ENCODE results near the gene KRTAP5-3. TPM values are rescaled to one million over a fixed set of nuclear protein-coding genes. Genes with fewer than 3 reads are reported as not detected.
A peak's percentile ranks its signal among the peaks of the same experiment; 100 is the strongest.

The KRTAP5-3 gene
- total RNA-seq, 2 donors from 2014 or later, result not detected

GRCh38 chr11:1562469-1563148 lies 45.7 kb downstream of the KRTAP5-3 start:
- ATAC-seq (replicated peaks), result no peak
- Mint-ChIP-seq H3K4me1 (no peaks in the 10 kb centered on the region), H3K36me3 (ENCODE audit: low read depth) (no peaks in the 10 kb centered on the region), H3K27me3 (no peaks in the 10 kb centered on the region), H3K9me3 (no peaks in the 10 kb centered on the region), H3K27ac (no peak overlapping the region), H3K4me3 (no peak overlapping the region)

GRCh38 chr11:1561955-1562354 lies 46.3 kb downstream of the KRTAP5-3 start:
- Mint-ChIP-seq H3K4me3 (no peak overlapping the region), H3K27me3 (no peaks in the 10 kb centered on the region), H3K36me3 (ENCODE audit: low read depth) (no peaks in the 10 kb centered on the region), H3K9me3 (no peaks in the 10 kb centered on the region), H3K4me1 (no peaks in the 10 kb centered on the region), H3K27ac (no peak overlapping the region)
- ATAC-seq (replicated peaks), result no peak

- Mint-ChIP-seq H3K4me1 (no peaks in the 10 kb centered on the region), H3K4me3 (no peak overlapping the region), H3K27me3 (no peaks in the 10 kb centered on the region), H3K9me3 (no peaks in the 10 kb centered on the region), H3K27ac (no peak overlapping the region), H3K36me3 (ENCODE audit: low read depth) (no peaks in the 10 kb centered on the region)
- no peak for ATAC-seq (replicated peaks)
These were observed 47.0 kb downstream of the KRTAP5-3 start for GRCh38 chr11:1561266-1561665.

- Mint-ChIP-seq H3K4me3 (no peak overlapping the region), H3K4me1 (no peaks in the 10 kb centered on the region), H3K36me3 (ENCODE audit: low read depth) (no peaks in the 10 kb centered on the region), H3K9me3 (no peaks in the 10 kb centered on the region), H3K27me3 (no peaks in the 10 kb centered on the region), H3K27ac (no peak overlapping the region)
- ATAC-seq (replicated peaks), result no peak
These were observed 47.5 kb downstream of the KRTAP5-3 start for GRCh38 chr11:1560649-1561251.

GRCh38 chr11:1560002-1560648 lies 48.1 kb downstream of the KRTAP5-3 start:
- Mint-ChIP-seq H3K4me1 (no peaks in the 10 kb centered on the region), H3K4me3 (no peak overlapping the region), H3K9me3 (no peaks in the 10 kb centered on the region), H3K27ac (no peak overlapping the region), H3K27me3 (no peaks in the 10 kb centered on the region), H3K36me3 (ENCODE audit: low read depth) (no peaks in the 10 kb centered on the region)
- ATAC-seq (replicated peaks), result no peak

- peak; percentile 19 for ATAC-seq (replicated peaks)
- Mint-ChIP-seq H3K9me3 (no peaks in the 10 kb centered on the region), H3K27me3 (no peaks in the 10 kb centered on the region), H3K4me3 (no peak overlapping the region), H3K4me1 (no peaks in the 10 kb centered on the region), H3K27ac (no peak overlapping the region), H3K36me3 (ENCODE audit: low read depth) (no peaks in the 10 kb centered on the region)
These were observed 48.9 kb downstream of the KRTAP5-3 start for GRCh38 chr11:1559111-1559951.

GRCh38 chr11:1558775-1559110 lies 49.5 kb downstream of the KRTAP5-3 start:
- no peak for ATAC-seq (replicated peaks)
- Mint-ChIP-seq H3K27me3 (peaks cover 2% of the 10 kb centered on the region), H3K4me3 (no peak overlapping the region), H3K27ac (no peak overlapping the region), H3K9me3 (no peaks in the 10 kb centered on the region), H3K36me3 (ENCODE audit: low read depth) (no peaks in the 10 kb centered on the region), H3K4me1 (no peaks in the 10 kb centered on the region)

- no peak overlapping the region for H3K27ac Mint-ChIP-seq
- no peaks in the 10 kb centered on the region for H3K36me3 Mint-ChIP-seq (ENCODE audit: low read depth)
- no peak overlapping the region for H3K4me3 Mint-ChIP-seq
- H3K27me3 Mint-ChIP-seq, result peaks cover 3% of the 10 kb centered on the region
- H3K9me3 Mint-ChIP-seq, result no peaks in the 10 kb centered on the region
- no peaks in the 10 kb centered on the region for H3K4me1 Mint-ChIP-seq
- no peak for ATAC-seq (replicated peaks)
These were observed 50.1 kb downstream of the KRTAP5-3 start for GRCh38 chr11:1557904-1558774.

Other genes with a start within 250 kb of the KRTAP5-3 start
- gene BRSK2, start 218.5 kb downstream of the KRTAP5-3 start, total RNA-seq, result 1 to 10 TPM in 1 of 2 donors, under 1 TPM in 1; 0.09 to 3.3 TPM
- gene MOB2, start 121.7 kb downstream of the KRTAP5-3 start, total RNA-seq, result 10 to 100 TPM; 24.5 to 26.7 TPM
- 1 to 10 TPM in 1 of 2 donors, under 1 TPM in 1; 0.80 to 1.7 TPM for gene DUSP8, start 36.2 kb downstream of the KRTAP5-3 start, total RNA-seq
- gene KRTAP5-1, start 23.2 kb downstream of the KRTAP5-3 start, total RNA-seq, result not detected
- not detected for gene KRTAP5-2, start 10.2 kb downstream of the KRTAP5-3 start, total RNA-seq
- gene KRTAP5-4, start 13.7 kb upstream of the KRTAP5-3 start, total RNA-seq, result not detected
- gene KRTAP5-5, start 21.3 kb upstream of the KRTAP5-3 start, total RNA-seq, result not detected
- gene KRTAP5-6, start 88.7 kb upstream of the KRTAP5-3 start, total RNA-seq, result not detected
- under 1 TPM; 0.17 to 0.42 TPM for gene IFITM10, start 142.1 kb upstream of the KRTAP5-3 start, total RNA-seq
- 10 to 100 TPM; 38.0 to 59.1 TPM for gene CTSD, start 155.5 kb upstream of the KRTAP5-3 start, total RNA-seq
- not detected for gene SYT8, start 226.5 kb upstream of the KRTAP5-3 start, total RNA-seq
- not detected for gene TNNI2, start 230.5 kb upstream of the KRTAP5-3 start, total RNA-seq
- 100 to 1,000 TPM; 328 to 423 TPM for gene LSP1, start 244.6 kb upstream of the KRTAP5-3 start, total RNA-seq